HepG2 (cell line): ENCODE data around the gene PRR12. TPM values are rescaled to one million over a fixed set of nuclear protein-coding genes. Genes with fewer than 3 reads are reported as not detected.

Experiments
- CBX2 ChIP-seq, 2 experiments: fragments of 200-600 bp in 1 of 2; sonication (generic); formaldehyde crosslinking in 1 of 2; IDR thresholded peaks; 2 replicates each; pipeline versions ENCODE4 v1.7.0 to v1.8.1; 2018 to 2022; ENCODE audit warnings: low read depth in 2 of 2, low read length in 1 of 2, mild to moderate bottlenecking in 1 of 2, missing genetic modification reagents in 1 of 2
- CTCF ChIP-seq: sonication (generic); formaldehyde crosslinking; IDR thresholded peaks from 2 replicates; pipeline ENCODE4 v1.5.0; 2020; ENCODE audit warnings: mild to moderate bottlenecking, missing genetic modification reagents, moderate library complexity
- E2F5 ChIP-seq: sonication (generic); formaldehyde crosslinking; conservative IDR thresholded peaks from 2 replicates; pipeline ENCODE4 v1.4.0; 2020; ENCODE audit warnings: missing genetic modification reagents
- ERF ChIP-seq: IDR thresholded peaks from 2 replicates; pipeline ENCODE4 v1.6.1; 2018; ENCODE audit warnings: missing biosample characterization, missing genetic modification reagents
- GATAD2A ChIP-seq: IDR thresholded peaks from 2 replicates; pipeline ENCODE4 v1.6.1; 2016
- GFI1 ChIP-seq: sonication (generic); formaldehyde crosslinking; IDR thresholded peaks from 2 replicates; pipeline ENCODE4 v1.5.0; 2020; ENCODE audit warnings: missing genetic modification reagents, mild to moderate bottlenecking, borderline replicate concordance
- KAT8 ChIP-seq: IDR thresholded peaks from 2 replicates; pipeline ENCODE4 v1.6.1; 2016; ENCODE audit warnings: missing genetic modification reagents, missing compliant biosample characterization
- KMT2A ChIP-seq: sonication (generic); formaldehyde crosslinking; IDR thresholded peaks from 2 replicates; pipeline ENCODE4 v1.4.0; 2020; ENCODE audit warnings: missing genetic modification reagents
- LCORL ChIP-seq, 2 experiments: fragments of 450-650 bp in 1 of 2; sonication (generic) in 1 of 2; formaldehyde crosslinking in 1 of 2; IDR thresholded peaks; 2 replicates each; pipeline versions ENCODE4 v1.5.0 to v1.6.1; 2017 to 2020; ENCODE audit warnings: antibody characterized with exemption in 1 of 2, missing genetic modification reagents in 1 of 2
- STAG1 ChIP-seq: sonication (generic); formaldehyde crosslinking; IDR thresholded peaks from 2 replicates; pipeline ENCODE4 v1.4.0; 2020; ENCODE audit warnings: missing genetic modification reagents
- THAP9 ChIP-seq: sonication (generic); formaldehyde crosslinking; IDR thresholded peaks from 2 replicates; pipeline ENCODE4; 2020; ENCODE audit warnings: missing genetic modification reagents, mild to moderate bottlenecking, borderline replicate concordance
- ZFP91 ChIP-seq: sonication (generic); formaldehyde crosslinking; IDR thresholded peaks from 2 replicates; pipeline ENCODE4 v1.9.0; 2022; ENCODE audit warnings: missing genetic modification reagents, mild to moderate bottlenecking, borderline replicate concordance
- ZMYM2 ChIP-seq: sonication (generic); formaldehyde crosslinking; IDR thresholded peaks from 2 replicates; pipeline ENCODE4 v1.8.0; 2022; ENCODE audit warnings: mild to moderate bottlenecking, missing genetic modification reagents
- ZNF281 ChIP-seq: sonication (generic); formaldehyde crosslinking; IDR thresholded peaks from 2 replicates; pipeline ENCODE4 v1.4.0; 2020; ENCODE audit warnings: missing genetic modification reagents, borderline replicate concordance
- ZNF350 ChIP-seq: sonication (generic); formaldehyde crosslinking; IDR thresholded peaks from 2 replicates; pipeline ENCODE4 v1.4.0; 2020; ENCODE audit warnings: mild to moderate bottlenecking, low read depth, missing genetic modification reagents, borderline replicate concordance
- ZNF382 ChIP-seq: sonication (generic); formaldehyde crosslinking; IDR thresholded peaks from 2 replicates; pipeline ENCODE4 v1.5.0; 2020; ENCODE audit warnings: missing genetic modification reagents, mild to moderate bottlenecking, borderline replicate concordance
- ZSCAN9 ChIP-seq: IDR thresholded peaks from 2 replicates; pipeline ENCODE4 v1.6.1; 2016; ENCODE audit warnings: borderline replicate concordance
- polyA plus RNA-seq, 8 experiments: library from polyadenylated mRNA; depleted of rRNA in 3 of 8; stranded (reverse) in 7 of 8; unstranded in 1 of 8; fragments of >200 nt; fragmentation: Illumina TruSeq in 4 of 8; extraction: Trizol in 4 of 8; gene quantifications; 2 replicates each; pipeline versions ENCODE4 v1.2.1 to v1.2.3, GENCODE V29; 2011 to 2016; ENCODE audit warnings: low read depth in 4 of 8, missing spikeins in 1 of 8, mixed read lengths in 1 of 8; ENCODE audit not compliant: insufficient read depth in 1 of 8
- total RNA-seq, 5 experiments: library from RNA; depleted of rRNA; stranded (reverse); fragments of >200 nt; fragmentation: Illumina TruSeq; extraction: Trizol; gene quantifications; 2 replicates each; pipeline ENCODE4 v1.2.3, GENCODE V29; 2016; ENCODE audit warnings: low read depth in 1 of 5

The PRR12 gene
- total and polyA plus RNA-seq, 2 of the 13 experiments (the other 11 are each of a cell fraction or from before 2014, with no cell fraction given) = 0.62 to 1.5 TPM

- TF ChIP-seq THAP9 (CRISPR knock-in tag) = no peak
- no peak for TF ChIP-seq ZNF281 (CRISPR knock-in tag)
- TF ChIP-seq ZFP91 (CRISPR knock-in tag) = peak; percentile 56; the same call in 1 of the 2 replicates
- no peak for TF ChIP-seq ZSCAN9 (CRISPR knock-in tag)
- 0 out of 2 replicates have a peak, but pooled peaks have one; percentile 30 for TF ChIP-seq ZMYM2 (CRISPR knock-in tag)
- TF ChIP-seq ZNF382 = no peak
- TF ChIP-seq E2F5 = no peak
- TF ChIP-seq KAT8 (CRISPR knock-in tag) = peak; percentile 51; the same call in 1 of the 2 replicates
- TF ChIP-seq CTCF (CRISPR knock-in tag) = peak; percentile 89
- peak; percentile 81; the same call in 1 of the 2 replicates for TF ChIP-seq GFI1 (CRISPR knock-in tag)
- TF ChIP-seq STAG1 (CRISPR knock-in tag) = peak; percentile 88
- TF ChIP-seq GATAD2A (CRISPR knock-in tag) = peak; percentile 71
- no peak for TF ChIP-seq LCORL (IDR thresholded peaks at IDR 0.05)
- TF ChIP-seq LCORL (CRISPR knock-in tag; IDR thresholded peaks at IDR 0.05) = no peak
- TF ChIP-seq ERF (CRISPR knock-in tag) = peak; percentile 37; the same call in 1 of the 2 replicates
- 0 out of 2 replicates have a peak, but pooled peaks have one; percentile 30 for TF ChIP-seq KMT2A
- no peak for TF ChIP-seq ZNF350 (CRISPR knock-in tag)
- no peak for TF ChIP-seq CBX2 (IDR thresholded peaks at IDR 0.05; ENCODE audit: low read depth, low read length)
- TF ChIP-seq CBX2 (CRISPR knock-in tag; IDR thresholded peaks at IDR 0.05; ENCODE audit: low read depth) = no peak
These were observed 20.7 kb upstream of the PRR12 start (continued) for GRCh38 chr19:49570138-49570856.
